Measurements from ENCODE around the gene PANX1. TPM values are rescaled to one million over a fixed set of nuclear protein-coding genes. Genes with fewer than 3 reads are reported as not detected.

PANX1 gene
- polyA plus RNA-seq, 1 donor (not counting 4 experiments of a cell fraction or from before 2014, with no cell fraction given) = 58.5 TPM

GRCh38 chr11:94139416-94139815, 10.8 kb downstream of the PANX1 start:
- H3K9me1 ChIP-seq (ENCODE audit: control insufficient read depth, extremely low read depth, insufficient read depth, low read length) = peaks cover 7% of the 10 kb centered on the region
- H3K4me3 ChIP-seq (ENCODE audit: control insufficient read depth in 2 of 3, extremely low read depth in 1 of 3, insufficient read depth in 2 of 3, low read depth in 1 of 3, low read length in 3 of 3) = no peak overlapping the region
- peak overlapping the region; percentile 68 for H3K27ac ChIP-seq (ENCODE audit: control insufficient read depth, insufficient read depth, low read length)
- TF ChIP-seq EZH2 (IDR thresholded peaks at IDR 0.05; ENCODE audit: low read length) (no peak), CTCF (optimal IDR thresholded peaks at IDR 0.05 in 1 of 3, IDR thresholded peaks at IDR 0.05 in 1 of 3, conservative IDR thresholded peaks at IDR 0.05 in 1 of 3; ENCODE audit: extremely low read depth in 1 of 3, insufficient read depth in 2 of 3, low read length in 3 of 3) (no peak)
- no peak overlapping the region for H3K9ac ChIP-seq (ENCODE audit: control insufficient read depth, extremely low read depth, insufficient read depth, low read length)
- no peaks in the 10 kb centered on the region for H4K20me1 ChIP-seq (ENCODE audit: control insufficient read depth, extremely low read depth, insufficient read depth, low read length)
- peaks cover 69% of the 10 kb centered on the region for H3K4me1 ChIP-seq (ENCODE audit: control insufficient read depth, extremely low read depth, insufficient read depth, low read length)
- H3K4me2 ChIP-seq (ENCODE audit: control insufficient read depth, extremely low read depth, insufficient read depth, low read depth, low read length) = peak overlapping the region; percentile 67
- H3K79me2 ChIP-seq (ENCODE audit: control insufficient read depth, insufficient read depth, low read length) = peaks cover 85% of the 10 kb centered on the region
- H3K36me3 ChIP-seq (ENCODE audit: control insufficient read depth in 2 of 2, extremely low read depth in 1 of 2, insufficient read depth in 2 of 2, low read length in 2 of 2) = peaks cover 1 to 3% of the 10 kb centered on the region in 2 experiments
- dilution Hi-C loops (cut with MboI; ENCODE audit: extremely low pct_ligation_motif_present, low sequenced_read_pairs) = no loop called here
- H2AFZ ChIP-seq (ENCODE audit: control insufficient read depth, low read length) = no peak overlapping the region
- FAIRE-seq = no peak
- no peaks in the 10 kb centered on the region for H3K9me3 ChIP-seq (ENCODE audit: control insufficient read depth, low read depth, low read length)
- H3K27me3 ChIP-seq (ENCODE audit: control insufficient read depth, extremely low read depth, insufficient read depth, low read length) = no peaks in the 10 kb centered on the region
- DNase-seq (ENCODE audit: low read depth, low spot score) = no peak

- peaks cover 7% of the 10 kb centered on the region for H3K9me1 ChIP-seq (ENCODE audit: control insufficient read depth, extremely low read depth, insufficient read depth, low read length)
- no peak for TF ChIP-seq CTCF (optimal IDR thresholded peaks at IDR 0.05 in 1 of 3, IDR thresholded peaks at IDR 0.05 in 1 of 3, conservative IDR thresholded peaks at IDR 0.05 in 1 of 3; ENCODE audit: extremely low read depth in 1 of 3, insufficient read depth in 2 of 3, low read length in 3 of 3)
- TF ChIP-seq EZH2 (IDR thresholded peaks at IDR 0.05; ENCODE audit: low read length) = no peak
- H3K36me3 ChIP-seq (ENCODE audit: control insufficient read depth in 2 of 2, extremely low read depth in 1 of 2, insufficient read depth in 2 of 2, low read length in 2 of 2) = peaks cover 1 to 3% of the 10 kb centered on the region in 2 experiments
- H3K4me3 ChIP-seq (ENCODE audit: control insufficient read depth in 2 of 3, extremely low read depth in 1 of 3, insufficient read depth in 2 of 3, low read depth in 1 of 3, low read length in 3 of 3) = no peak overlapping the region
- FAIRE-seq (no peak), DNase-seq (ENCODE audit: low read depth, low spot score) (no peak)
- H3K4me2 ChIP-seq (ENCODE audit: control insufficient read depth, extremely low read depth, insufficient read depth, low read depth, low read length) = peak overlapping the region; percentile 67
- H4K20me1 ChIP-seq (ENCODE audit: control insufficient read depth, extremely low read depth, insufficient read depth, low read length) = no peaks in the 10 kb centered on the region
- no peaks in the 10 kb centered on the region for H3K27me3 ChIP-seq (ENCODE audit: control insufficient read depth, extremely low read depth, insufficient read depth, low read length)
- H3K79me2 ChIP-seq (ENCODE audit: control insufficient read depth, insufficient read depth, low read length) = peaks cover 86% of the 10 kb centered on the region
- dilution Hi-C loops (cut with MboI; ENCODE audit: extremely low pct_ligation_motif_present, low sequenced_read_pairs) = no loop called here
- no peaks in the 10 kb centered on the region for H3K9me3 ChIP-seq (ENCODE audit: control insufficient read depth, low read depth, low read length)
- peaks cover 64% of the 10 kb centered on the region for H3K4me1 ChIP-seq (ENCODE audit: control insufficient read depth, extremely low read depth, insufficient read depth, low read length)
- H3K27ac ChIP-seq (ENCODE audit: control insufficient read depth, insufficient read depth, low read length) = peak overlapping the region; percentile 68
- no peak overlapping the region for H2AFZ ChIP-seq (ENCODE audit: control insufficient read depth, low read length)
- peak overlapping the region; percentile 51 for H3K9ac ChIP-seq (ENCODE audit: control insufficient read depth, extremely low read depth, insufficient read depth, low read length)
Measured at GRCh38 chr11:94140154-94140655, 11.6 kb downstream of the PANX1 start.

All from keratinocyte (primary cell).